NCI-H2227 (cell line): ENCODE data around the gene HDAC1.
A peak's percentile ranks its signal among the peaks of the same experiment; 100 is the strongest.

Experiments
- DNase-seq: peaks from one replicate; lab custom pipeline; 2025; ENCODE audit not compliant: unreplicated experiment; lab: John Stamatoyannopoulos, UW

Gene HDAC1

GRCh38 chr1:32321712-32322291, 29.9 kb downstream of the HDAC1 start:
- no peak for DNase-seq

- DNase-seq: no peak
Observed at GRCh38 chr1:32327204-32327603, 35.3 kb downstream of the HDAC1 start.

DNA sequence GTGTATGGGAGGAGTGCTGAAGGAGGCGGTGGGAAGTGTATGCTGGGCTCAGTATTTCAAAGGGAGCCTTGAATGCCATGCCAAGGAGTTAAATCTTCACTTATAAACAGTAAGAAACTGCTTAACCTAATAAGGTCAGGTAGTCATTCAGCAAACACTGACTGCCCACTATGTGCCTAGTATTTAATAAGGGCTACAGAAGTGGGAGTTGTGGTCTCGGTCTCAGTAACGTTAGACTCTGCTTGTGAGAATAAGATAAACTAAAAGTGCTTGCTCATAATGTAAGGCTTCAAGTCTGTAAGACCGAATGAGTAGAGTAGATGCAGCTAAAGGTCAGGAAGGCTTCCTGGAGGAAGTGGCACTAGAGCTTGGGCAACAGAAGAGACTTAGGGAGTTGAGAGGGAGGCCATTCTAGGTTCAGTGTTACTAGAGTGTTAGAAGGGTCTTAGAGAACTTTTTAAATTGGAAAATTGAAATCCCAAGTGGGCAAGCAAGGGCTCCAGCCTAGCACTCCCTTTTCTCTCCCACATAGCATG, 38.1 kb downstream of the HDAC1 start:
- DNase-seq: no peak

DNA sequence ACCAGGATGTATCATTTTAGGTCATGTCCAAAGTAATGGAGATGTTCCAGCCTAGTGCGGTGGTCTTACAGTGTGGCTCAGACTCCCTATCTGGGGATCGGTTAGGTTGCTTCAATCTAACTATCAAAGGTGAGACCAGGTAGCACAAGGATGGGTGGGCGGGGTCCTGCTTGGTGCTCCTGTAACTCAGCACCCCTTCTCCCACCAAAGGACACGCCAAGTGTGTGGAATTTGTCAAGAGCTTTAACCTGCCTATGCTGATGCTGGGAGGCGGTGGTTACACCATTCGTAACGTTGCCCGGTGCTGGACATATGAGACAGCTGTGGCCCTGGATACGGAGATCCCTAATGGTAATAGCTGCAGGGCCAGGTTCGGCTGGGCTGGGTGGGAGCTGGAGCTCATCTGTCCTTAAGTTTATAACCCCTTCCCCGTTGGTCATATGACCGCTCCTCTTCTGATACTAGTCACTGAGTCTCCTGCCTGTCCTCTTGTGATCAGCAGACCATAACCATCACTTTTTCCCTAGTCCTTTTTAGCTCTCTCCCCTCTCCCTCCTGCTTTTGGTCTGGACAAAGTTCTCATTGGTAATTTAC, 38.8 kb downstream of the HDAC1 start:
- no peak for DNase-seq

GRCh38 chr1:32331549-32331948, 39.7 kb downstream of the HDAC1 start:
- DNase-seq: no peak

GRCh38 chr1:32332290-32333079, 40.6 kb downstream of the HDAC1 start:
- no peak for DNase-seq

GRCh38 chr1:32333251-32333963, 41.5 kb downstream of the HDAC1 start:
- no peak for DNase-seq

DNA sequence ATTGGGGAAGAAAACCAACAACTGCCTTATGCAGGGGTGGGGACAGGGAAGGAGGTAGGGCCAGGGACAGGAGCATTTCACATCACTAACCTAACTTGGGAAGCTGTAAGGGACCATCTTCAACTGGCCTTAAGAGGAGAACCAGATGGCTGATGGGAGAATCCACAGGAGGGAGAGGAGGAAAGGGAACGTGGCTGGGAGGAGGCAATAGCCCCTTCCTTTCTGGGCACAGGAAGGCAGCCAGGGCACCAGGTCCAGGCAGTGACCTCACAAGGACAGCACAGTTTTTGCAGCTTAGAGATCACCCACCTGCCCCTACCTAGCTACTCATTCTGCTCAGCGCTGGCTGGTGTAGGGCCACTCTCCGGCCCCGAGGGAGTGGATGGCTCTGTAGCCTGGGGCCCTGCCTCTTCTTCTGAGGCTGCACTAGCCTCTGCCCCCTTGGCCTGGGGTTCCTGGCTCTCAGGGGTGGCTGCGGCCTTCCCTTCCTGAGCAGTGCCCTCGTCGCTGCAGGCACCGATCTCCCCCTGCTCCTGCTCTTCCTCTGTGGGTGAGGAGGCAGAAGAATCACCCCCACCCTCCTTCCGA, 42.5 kb downstream of the HDAC1 start:
- DNase-seq: peak; percentile 34

GRCh38 chr1:32334864-32335534, 43.1 kb downstream of the HDAC1 start:
- peak; percentile 78 for DNase-seq

- DNase-seq: no peak
Observed at GRCh38 chr1:32335535-32335789, 43.6 kb downstream of the HDAC1 start.

DNA sequence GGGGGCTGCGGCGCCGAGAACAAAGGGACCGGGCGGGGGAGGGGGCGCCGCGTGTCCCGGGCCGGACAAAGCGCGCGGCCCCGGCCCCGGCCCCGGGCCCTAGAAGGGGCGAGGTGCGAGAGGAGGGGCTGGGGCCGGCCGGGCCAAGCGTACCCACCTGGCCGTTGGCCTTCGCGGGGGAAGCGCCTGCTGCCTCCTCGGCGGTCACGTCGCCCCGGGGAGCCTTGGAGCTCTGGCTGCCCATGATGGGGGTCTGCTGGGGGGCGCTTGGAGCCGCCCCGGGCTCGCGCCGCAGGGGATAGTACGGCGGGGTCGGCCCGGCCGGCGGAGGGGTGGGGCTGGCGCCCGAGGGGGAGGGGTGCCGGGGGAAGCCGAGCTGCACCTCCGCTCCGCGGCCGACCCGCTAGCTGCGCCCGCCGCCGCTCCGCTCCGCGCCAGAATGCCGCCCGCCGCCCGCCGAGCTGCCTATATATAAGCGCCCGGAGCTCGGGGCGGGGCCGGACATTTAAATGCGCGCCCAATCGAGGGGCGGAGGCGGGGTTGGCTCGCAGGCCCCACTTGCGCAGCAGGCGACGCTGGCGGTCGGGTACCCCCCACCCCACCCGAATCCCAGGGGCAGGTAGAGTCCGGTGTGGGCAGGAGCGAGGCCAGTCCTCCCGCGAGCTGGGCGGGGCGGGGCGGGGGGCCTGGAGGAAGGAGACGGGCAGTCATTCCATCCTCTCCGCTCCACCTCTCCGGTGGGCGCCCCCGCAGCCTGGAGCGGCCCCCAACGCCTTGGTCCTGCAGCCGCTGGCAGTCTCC, 44.1 kb downstream of the HDAC1 start, which contains the start of gene MARCKSL1:
TSS of gene MARCKSL1 (minus strand) at position 444 of the 801 bp plus-strand sequence. CDS start at position 244, 200 bp downstream.
- DNase-seq: peak; percentile 91

DNA sequence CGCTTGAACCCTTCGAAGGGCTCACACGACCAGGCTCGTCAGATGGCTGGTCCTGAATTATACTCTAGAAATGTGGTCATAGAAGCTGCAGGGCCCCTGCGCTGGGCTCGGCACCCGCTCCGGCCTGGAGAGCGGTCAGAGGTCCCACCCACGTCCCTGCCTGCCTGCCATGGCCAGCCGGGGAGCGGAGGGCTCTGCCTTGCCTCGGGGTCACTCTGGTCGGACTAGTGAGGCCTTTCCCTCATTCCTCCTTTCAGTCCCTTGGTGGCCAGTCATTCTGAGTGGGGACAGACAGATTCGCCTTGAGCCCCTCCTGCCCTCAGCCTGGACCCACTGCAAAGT, 44.7 kb downstream of the HDAC1 start:
- DNase-seq: no peak

DNA sequence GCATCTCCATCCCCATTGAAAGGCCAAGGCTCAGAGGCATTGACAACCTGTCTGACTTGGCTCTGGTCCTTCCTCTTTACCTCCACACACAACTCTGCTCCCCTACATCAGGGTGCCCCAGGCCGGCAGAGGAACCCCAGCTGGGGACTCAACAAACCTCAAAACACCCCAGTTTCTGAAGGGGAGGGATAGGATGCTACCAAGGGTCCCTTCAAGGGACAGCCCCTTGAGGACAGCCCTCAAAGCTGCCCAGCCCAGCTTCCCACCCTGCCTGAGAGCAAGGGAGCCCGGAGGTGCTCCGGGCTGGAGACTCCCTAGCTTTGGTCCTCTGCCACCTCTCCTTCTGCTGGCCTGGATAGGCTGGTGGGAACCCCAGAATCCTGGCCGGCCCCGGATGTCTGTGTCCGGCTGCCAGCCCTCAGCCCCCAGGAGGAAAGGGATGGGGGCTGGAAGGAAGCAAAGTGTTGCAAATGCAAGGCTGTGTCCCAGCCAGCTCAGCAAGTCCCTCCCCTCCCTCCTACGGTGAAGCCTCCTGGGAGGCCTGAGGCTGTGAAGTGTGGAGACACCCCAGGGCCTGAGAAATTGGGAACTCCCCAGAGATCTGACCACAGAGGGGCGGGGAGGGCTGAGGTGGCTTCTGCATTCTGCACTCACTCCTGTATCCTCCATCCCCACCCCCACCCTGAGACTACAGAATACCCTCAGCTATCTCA, 45.2 kb downstream of the HDAC1 start:
- DNase-seq: no peak

DNA sequence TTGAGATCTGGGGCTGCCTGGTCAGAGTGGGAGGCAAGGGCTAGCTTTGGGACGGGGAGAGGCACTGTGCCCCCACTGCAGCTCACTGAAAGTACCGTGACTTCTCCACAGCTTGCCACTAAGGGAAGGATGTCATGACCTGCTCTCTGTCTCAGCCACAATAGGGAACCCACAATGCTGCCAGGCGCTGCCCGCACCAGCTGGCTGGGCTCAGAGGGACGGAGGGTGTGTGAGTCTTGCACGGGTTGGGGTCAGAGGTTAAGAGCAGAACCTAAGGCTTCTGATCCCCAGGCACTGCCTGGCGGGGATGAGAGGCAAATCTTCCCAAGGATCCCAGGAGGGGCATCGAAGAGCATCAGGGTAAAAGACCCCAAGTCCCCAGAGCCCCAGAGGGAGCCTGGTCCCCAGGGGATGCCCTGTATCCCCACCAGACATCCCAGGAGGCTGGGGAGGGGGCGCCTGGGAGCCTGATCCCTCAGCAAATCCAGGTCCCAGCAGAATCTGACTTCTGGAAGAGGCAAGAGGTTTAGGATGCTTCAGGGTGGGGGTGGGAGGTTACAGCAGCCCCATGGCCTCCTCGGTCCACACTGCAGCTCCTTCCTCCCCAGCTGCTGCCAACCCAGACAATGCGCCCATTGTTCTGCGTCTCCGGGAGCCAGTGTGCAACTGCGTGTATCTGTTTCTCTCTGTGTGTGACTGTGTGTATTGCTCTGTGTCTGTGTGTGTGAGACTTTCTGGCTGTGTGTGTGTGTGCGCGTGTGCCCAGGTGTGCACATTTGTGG, 46.2 kb downstream of the HDAC1 start:
- no peak for DNase-seq

DNA sequence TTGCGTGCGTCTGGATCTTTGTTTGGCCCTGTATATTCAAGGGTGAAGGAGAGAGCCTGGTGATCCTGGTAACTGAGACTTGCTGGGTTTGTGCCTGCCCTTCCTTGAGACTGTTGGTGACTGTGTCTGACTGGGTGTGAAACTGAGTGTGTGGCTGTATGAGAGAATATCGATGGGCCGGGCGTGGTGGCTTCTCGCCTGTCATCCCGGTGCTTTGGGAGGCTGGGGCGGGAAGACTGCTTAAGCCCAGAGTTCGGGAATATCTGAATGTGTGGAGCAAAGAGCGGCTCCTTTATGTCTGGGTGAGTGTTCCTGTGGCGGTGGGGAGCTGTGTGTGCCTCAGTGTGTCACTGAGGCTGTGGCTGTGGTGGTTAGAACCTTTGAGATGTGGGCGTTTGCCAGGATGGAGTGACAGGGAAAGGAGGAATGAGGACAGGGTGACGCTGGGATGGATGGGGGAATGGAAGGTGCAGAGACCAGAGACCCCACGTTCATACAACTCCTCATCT, 46.8 kb downstream of the HDAC1 start:
- no peak for DNase-seq

- DNase-seq: no peak
Observed at GRCh38 chr1:32339363-32339978, 47.6 kb downstream of the HDAC1 start.

GRCh38 chr1:32341186-32341757, 49.4 kb downstream of the HDAC1 start:
- DNase-seq: no peak

DNA sequence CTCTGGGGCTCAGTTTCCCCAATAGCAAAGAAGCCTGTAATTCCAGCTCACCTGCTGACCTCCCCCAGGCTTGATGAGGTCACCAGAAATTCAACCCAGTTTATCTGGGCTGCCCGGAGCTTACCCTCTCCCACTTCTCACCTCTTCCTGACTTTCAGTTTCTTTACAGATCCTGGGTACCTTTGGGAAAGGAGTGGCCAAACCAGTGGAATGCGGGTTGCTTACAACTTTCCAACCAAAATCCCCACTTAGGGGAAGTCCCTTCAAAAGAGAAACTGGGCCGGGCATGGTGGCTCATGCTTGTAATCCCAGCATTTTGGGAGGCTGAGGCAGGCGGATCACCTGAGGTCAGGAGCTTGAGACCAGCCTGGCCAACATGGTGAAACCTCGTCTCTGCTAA, 50.1 kb downstream of the HDAC1 start:
- DNase-seq: no peak
